HG03432 (cell line): ENCODE measurements around the gene CDC42BPA.
"Not testable (repeated sequence)": the region's sequence is repeated elsewhere in the genome, so short reads cannot be mapped to it uniquely, and the experiment has no call there.

Experiments used
- ATAC-seq: cut with Tn5 transposase; IDR thresholded peaks from one replicate; pipeline ENCODE4 v1.9.1; 2021; ENCODE audit warnings: mild to moderate bottlenecking, moderate library complexity; ENCODE audit not compliant: unreplicated experiment

Gene CDC42BPA, protein sequence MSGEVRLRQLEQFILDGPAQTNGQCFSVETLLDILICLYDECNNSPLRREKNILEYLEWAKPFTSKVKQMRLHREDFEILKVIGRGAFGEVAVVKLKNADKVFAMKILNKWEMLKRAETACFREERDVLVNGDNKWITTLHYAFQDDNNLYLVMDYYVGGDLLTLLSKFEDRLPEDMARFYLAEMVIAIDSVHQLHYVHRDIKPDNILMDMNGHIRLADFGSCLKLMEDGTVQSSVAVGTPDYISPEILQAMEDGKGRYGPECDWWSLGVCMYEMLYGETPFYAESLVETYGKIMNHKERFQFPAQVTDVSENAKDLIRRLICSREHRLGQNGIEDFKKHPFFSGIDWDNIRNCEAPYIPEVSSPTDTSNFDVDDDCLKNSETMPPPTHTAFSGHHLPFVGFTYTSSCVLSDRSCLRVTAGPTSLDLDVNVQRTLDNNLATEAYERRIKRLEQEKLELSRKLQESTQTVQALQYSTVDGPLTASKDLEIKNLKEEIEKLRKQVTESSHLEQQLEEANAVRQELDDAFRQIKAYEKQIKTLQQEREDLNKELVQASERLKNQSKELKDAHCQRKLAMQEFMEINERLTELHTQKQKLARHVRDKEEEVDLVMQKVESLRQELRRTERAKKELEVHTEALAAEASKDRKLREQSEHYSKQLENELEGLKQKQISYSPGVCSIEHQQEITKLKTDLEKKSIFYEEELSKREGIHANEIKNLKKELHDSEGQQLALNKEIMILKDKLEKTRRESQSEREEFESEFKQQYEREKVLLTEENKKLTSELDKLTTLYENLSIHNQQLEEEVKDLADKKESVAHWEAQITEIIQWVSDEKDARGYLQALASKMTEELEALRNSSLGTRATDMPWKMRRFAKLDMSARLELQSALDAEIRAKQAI (N-terminal part only)

DNA sequence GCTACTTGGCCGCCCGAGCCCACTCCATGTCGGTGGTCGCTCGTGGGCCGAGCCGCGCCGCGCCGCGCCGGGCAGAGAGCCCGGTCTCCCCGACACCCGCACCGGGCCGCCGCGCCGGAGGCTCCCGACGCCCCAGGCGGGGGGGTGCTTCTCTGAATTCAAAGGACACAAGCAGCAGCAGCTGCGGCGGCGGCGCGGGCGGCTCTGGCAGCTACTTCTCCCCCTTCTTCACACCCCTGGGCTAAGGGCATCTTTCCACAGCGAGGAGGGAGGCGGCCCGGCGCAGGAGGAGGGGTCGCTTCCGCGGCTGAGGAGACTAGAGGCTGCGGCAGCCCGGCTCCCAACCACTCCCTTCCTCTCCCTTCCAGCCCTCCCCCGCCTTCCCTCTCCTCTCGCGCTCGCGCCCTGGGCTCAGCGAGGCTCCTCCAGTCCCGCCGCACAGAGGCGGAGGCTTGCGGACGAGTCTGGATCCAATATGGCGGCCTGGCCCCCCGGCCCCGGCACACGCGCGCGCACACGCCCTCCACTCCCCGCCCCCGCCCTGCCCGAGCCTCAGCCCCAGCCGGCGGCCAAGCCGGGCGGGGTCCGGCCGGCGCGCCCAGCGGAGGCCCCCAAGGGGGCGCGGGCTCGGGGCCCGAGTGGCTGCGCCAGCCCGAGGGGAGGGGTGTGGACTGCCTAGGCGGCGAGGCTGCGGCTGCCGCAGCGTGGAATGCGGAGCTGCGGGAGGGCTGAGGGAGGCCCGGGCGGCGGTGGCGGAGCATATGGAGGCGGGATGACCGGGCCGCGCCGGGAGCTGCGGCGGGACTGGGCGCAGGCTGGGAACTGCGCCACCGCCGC lies at the start of gene CDC42BPA:
Gene CDC42BPA (minus strand): TSS at position 477 of the 837 bp plus-strand sequence. CDS start 1,310 bp downstream, outside the sequence.
- ATAC-seq = peak; percentile 63

DNA sequence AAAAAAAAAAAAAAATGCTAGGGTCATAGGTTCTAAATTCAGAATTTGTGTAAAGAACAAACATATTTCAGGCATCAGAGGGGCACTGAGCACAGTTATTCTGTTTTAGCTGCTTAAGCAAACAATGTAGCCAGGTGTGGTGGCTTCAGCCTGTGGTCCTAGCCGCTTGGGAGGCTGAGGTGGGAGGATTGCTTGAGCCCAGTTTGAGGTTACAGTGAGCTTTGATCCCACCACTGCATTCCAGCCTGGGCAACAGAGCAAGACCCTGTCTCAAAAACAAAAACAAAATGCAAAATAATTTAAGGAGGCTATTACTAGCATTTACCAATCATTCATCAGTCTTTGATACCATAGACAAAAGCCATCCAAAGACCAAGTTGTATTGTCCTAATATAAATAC lies 49.7 kb upstream of the CDC42BPA start:
- ATAC-seq = no peak

DNA sequence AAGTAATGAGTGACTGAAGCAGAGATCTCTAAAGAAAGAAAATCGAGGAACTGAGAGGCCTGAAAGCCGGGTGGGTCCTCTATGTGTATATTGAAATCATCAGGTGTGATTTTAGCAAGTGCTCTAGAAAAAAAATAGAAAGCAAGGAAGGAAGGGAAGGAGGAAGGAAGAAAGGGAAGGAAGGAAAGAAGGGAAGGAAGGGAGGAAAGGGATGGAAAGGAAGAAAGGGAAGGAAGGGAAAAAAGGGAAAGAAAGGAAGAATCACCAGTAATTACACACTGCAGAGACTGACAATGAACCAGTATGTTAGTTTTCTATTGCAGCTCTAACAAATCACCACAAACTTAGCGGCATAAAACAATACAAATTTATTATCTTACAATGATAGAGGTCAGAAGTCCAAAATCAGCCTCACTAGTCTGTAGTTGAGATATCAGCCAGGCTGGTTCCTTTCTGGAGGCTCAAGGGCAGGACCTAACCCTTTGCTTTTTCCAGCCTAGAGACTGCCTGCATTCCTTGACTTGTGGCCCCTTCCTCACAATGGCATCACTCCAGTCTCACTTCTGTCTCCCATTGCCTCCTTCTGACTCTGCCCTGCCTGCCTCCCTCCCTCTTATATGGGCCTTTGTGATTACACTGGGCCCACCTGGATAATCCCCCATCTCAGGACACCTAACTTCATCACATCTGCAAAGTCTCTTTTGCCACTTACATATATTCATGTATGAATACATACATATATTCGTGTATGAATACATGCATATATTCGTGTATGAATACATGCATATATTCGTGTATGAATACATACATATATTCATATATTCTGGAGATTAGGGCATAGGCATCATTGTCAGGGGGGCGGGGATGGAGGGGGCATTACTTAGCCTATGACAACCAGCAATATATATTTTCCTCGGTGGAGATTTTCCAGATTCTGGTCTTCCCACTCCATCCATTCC lies 47.5 kb upstream of the CDC42BPA start:
- no peak for ATAC-seq

DNA sequence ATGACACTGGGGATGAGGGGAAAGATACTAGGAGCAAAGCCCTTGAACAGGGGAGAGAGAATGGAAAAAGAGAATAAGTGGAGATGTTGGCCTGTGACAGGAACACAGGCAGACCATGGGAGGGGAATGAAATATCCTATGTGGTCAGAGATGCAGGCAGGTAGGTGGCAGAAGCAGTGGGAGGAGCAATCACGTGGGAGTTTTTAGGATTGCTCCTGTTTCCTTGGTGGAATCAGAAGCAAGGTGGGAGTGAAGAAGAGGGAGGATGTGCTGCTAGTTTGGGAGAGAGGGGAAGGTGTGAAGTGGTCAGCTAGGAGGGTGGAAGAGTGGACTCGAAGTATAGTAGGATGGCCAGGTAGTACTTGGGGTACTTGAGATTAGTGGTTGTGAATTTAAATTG lies 46.4 kb upstream of the CDC42BPA start:
- ATAC-seq = no peak

DNA sequence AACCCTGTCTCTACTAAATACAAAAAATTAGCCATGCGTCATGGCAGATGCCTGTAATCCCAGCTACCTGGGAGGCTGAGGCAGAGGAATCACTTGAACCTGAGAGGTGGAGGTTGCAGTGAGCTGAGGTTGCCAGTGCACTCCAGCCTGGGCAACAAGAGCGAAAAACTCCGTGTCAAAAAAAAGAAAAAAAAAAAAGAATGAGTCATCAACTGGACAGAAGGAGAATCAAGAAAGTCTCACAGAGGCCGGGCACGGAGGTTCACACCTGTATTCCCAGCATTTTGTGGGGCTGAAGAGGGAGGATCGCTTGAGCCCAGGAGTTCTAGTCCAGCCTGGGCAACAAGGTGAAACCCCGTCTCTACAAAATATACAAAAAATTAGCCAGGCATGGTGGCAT lies 45.5 kb upstream of the CDC42BPA start:
- ATAC-seq = no peak

DNA sequence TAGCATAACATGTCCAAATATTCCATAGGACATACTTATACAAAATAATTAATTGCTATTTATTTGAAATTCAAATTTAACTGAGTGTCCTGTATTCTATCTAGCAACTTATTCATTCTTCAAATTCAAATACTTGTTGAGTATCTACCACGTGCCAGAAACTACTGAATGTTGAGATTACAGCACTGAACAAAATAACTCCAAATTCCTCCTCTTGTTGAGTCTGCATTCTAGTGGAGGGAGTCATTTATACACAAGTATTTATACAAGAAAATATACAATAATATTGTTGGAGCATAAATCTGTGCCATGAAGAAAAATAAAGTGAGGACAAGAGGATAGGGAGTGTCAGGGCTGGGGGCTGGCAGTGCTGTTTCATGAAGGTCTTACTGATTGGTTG lies 43.7 kb upstream of the CDC42BPA start:
- no peak for ATAC-seq

DNA sequence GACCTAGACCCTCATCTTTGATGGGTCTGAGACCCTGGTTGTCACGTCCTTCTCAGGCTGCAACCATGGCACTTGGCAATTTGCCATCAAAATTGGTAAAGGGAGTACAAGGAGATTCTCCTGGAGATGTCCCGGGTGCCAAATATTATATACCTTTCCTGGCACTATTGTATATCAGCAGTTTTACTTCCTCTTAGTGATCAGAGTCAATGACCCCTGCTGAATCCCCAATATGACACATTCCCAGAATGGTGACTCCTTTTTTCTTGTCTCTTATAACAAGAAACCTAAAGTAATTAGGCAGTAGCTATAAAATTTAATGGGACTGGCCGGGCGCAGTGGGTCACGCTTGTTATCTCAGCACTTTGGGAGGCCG lies 39.6 kb upstream of the CDC42BPA start:
- no peak for ATAC-seq

DNA sequence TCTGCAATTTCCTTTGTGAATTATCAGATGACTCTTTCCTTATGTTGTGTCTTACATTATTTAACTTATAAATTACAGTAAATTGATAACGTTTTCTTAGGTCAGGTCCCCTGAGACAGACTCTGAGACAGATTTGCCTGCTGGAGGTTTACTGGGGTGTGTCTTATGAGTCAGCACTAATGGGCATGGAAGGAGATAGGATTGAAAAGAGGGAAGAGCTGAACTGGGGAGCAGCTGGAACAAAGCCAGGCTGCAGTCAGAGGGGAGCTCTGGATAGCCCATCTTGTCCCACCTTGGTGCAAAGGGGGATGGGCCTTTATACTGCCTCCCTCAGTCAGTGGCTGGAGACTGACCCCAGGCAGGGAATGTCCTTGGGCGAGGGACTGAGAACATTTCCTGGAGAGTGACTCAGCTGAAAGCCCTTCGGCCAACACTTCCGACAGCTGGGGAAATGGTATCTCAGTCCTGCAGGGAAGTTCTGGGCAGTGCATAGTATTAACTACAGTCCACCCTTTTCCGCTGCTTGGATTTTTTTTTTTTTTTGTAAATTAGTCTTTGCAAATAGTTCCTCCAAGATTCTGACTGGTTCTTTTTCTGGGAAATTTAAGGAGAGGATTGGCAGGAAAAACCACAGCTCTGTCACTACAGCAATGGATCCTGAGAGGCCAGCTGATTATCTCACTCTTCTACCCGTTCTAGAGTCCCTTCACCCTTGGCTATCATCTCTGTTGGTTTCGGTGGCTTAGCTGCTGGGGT lies 39.1 kb upstream of the CDC42BPA start:
- ATAC-seq = no peak

DNA sequence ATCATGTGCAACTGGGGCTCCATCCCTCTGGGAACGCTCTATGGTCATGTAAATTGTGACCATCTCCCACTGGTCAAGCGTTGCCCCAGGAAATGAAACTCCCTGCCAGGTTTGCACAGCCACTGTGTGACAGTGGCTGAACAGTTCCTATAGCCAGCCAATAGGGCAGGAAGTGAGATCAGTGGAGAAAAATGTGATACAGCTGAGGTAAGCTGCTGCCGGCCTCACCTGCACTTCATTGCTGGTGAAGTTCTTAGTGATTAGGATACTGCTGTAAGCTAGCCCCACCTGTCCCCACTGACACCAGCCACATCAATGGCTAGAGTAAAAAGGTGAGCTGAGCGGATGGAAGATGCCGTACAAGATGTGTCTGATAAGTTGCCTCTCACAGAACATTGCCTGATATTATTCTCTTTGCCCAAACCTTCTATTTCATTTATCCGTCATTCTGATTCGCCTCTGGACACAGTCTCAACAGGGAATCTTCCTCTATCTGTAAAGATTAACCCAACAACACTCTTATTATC lies 38.4 kb upstream of the CDC42BPA start:
- no peak for ATAC-seq

DNA sequence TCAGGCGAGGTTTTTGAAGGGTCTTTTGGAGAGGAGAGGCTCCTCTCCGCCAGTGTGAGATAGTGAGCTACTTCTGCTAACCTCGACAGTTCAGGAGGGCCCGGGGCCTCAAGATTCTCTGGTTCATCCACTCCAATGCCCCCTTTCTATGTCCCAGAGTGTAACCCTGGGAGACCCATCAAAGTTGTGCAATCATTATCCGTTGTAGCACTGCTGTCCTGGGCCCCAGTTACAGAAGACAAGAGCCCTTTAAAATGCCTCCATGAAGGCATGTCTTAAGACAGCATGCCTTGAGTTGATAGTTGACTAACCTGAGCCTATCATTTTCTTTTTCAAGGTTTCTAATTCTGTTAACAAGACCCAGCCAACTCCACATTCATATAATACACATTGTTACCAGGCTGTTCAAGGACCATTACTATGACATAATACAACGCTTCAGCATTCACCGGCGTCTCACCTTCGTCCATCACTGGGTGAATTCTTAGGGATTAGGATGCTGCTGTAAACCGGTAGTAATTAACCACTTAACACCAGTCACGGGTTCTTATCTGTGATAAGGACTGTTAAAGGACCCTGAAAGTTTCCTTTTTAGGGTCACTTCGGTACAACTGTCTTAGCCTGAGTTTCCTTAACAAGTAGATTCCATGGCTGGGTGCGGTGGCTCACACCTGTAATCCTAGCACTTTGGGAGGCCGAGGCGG lies 37.4 kb upstream of the CDC42BPA start:
- no peak for ATAC-seq

DNA sequence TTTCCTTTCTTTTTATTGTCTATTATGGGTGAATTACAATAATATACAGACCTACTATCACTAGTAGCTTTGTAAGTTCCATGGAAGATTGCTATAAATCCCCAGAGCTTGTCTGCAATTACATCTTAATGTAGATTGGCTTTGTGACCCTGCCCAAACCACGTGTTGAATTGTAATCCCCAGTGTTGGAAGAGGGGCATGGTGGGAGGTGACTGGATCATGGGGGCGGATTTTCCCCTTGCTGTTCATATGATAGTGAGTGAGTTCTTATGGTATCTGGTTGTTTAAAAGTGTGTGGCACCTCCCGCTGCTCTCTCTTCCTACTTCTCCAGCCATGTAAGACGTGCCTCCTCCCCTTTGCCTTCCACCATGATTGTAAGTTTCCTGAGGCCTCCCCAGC lies 34.9 kb upstream of the CDC42BPA start:
- ATAC-seq = no peak

DNA sequence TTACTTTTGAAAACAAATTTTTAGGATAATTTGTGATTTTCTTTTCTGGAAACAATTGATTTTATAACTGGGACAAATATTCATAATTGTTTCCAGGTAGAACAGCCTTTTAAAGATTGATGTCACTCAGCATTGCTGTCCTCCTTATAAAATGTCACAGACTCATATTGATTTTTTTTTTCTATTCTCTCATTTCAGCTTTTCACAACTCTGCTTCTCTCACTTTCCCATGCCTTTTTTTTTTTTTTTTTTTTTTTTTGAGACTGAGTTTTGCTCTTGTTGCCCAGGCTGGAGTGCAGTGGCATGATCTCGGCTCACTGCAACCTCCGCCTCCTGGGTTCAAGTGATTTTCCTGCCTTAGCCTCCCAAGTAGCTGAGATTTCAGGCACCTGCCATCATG lies 33.9 kb upstream of the CDC42BPA start:
- ATAC-seq = not testable (repeated sequence)

DNA sequence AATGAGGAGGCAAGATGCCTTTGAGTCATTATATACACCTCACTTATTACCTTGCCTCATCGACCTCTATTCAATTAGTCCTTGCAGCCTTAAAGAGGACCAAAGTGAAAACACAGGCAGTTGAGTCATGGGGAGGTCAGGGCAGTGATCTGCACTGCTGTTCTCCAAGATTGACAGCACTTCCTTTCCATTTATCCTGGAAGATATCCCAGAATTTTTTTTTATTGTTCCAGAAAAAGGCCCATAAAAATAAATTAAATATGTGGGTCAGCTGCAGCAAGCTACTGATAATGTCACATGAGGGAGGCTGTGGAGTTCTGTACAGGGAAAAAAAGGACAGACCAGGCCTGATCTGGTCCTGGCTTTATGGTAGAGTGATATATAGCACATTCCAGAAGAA lies 33.2 kb upstream of the CDC42BPA start:
- ATAC-seq = no peak

DNA sequence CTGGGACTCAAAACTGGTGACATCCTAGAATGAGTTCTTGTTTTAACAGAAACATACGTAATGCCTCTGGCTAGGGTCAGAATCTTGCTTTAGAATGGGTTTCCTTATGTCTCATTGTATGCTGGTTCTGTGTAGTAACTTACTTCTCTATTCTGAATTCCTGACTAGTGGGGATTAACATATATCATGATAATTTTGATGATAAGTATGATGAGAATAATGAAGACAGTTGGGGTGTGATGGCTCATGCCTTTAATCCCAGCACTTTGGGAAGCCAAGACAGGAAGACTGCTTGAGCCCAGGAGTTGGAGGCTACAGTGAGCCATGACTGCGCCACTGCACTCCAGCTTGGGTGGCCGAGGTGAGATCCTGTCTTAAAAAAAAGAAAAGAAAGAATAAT lies 31.7 kb upstream of the CDC42BPA start:
- ATAC-seq = no peak

DNA sequence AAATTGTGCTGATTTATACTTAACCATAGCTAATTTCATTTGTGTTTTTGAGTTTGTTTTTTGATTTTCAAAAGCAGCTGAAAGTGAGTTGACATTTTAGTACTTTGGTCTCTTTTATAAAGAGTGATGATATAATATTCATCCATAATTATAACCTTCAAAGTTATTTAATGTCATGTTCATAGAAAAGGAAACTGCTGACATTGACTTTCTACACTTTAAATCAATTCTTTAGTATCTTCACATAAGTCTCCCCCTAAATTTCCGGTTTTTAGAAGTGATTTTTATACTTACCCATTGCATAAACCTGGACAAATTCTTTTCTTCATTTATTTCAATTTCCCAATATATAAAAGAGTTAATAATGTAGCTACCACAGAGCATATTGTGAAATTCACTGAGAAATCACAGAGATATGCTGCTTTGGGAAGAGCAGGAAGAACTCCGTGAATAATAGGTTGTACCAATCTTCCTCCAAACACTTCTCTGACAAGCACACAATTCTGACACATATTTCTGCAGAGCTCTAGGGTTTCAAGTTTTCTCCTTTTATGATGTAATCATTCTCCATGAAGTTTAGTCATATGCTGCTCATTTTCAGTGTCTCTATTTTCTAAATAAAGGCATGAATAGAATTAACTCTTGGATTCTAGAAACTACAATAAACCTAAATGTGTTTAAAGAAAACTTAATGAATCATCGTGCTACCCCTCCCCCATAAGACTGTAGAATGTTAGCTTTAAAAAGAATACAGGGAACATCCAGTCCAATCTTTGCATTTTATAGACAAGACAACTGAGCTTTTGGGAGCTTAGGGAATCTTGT lies 25.6 kb upstream of the CDC42BPA start:
- ATAC-seq = no peak

DNA sequence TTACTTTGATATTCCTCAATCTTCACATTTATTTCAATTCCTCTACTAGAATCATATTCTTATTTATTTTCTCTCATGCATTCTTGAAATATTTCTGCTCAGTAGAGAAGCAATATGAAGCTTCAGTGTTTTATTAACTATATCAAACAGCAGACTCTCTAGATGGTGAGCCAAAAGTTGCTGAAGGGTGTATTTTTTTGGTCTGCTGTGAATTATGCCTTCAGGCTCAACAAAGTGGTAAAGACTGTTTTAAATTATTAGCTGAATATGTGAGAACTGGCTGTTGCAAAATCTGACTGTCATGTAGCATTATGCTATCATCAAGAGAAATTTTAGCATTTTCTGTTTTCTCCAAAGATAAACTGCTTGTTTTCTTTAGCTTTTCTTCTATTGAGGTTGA lies 24.9 kb upstream of the CDC42BPA start:
- ATAC-seq = no peak

DNA sequence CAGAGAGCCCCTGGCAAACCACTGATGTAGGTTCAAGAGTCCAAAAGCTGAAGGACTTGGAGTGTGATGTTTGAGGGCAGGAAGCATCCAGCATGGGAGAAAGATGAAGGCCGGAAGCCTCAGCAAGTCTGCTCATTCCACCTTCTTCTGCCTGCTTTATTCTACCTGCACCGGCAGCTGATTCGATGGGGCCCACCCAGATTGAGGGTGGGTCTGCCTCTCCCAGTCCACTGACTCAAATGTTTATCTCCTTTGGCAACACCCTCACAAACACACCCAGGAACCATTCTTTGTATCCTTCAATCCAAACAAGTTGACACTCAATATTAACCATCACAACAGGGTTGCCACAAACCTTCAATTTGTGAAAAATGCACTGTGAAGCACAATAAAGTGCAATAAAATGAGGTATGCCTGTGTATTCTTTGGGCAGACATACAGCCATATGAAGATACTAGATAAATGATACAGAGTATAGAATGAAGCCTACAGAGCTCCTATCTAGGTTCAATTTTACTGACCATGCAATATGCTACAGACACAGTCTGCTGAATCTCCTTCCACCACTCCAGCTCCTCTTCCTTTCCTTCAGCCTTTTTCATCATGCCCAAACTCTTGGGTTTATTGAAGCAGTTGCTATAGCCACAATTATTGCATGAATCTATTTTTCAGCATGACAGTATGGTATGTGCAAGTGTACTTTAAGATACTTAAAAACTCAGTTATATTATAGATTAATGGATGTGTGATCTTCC lies 24.0 kb upstream of the CDC42BPA start:
- no peak for ATAC-seq
